CD4-positive, alpha-beta memory T cell (primary cell): ENCODE results near the gene ZNF280D. TPM values are rescaled to one million over a fixed set of nuclear protein-coding genes. Genes with fewer than 3 reads are reported as not detected.

Source experiments
- CTCF ChIA-PET: fragments of 350-600 bp; sonication (Branson Sonifier 250); formaldehyde crosslinking; loops from one replicate; lab custom pipeline; 2021; ENCODE audit warnings: inconsistent platforms; ENCODE audit not compliant: partially characterized antibody; lab: Charles Lee
- POLR2A ChIA-PET: fragments of 350-600 bp; sonication (Branson Sonifier 250); formaldehyde crosslinking; loops from one replicate; lab custom pipeline; 2021; ENCODE audit not compliant: partially characterized antibody; lab: Charles Lee
- DNase-seq, 5 donors: peaks; one replicate each; pipeline versions ENCODE4 v3.0.0 to v3.0.0-alpha.2; 2020 to 2022; ENCODE audit warnings: mixed read lengths in 1 of 5
- H3K27ac ChIP-seq: one replicate; pipeline ENCODE4 v1.7.0; 2013; ENCODE audit warnings: low read depth, low read length
- H3K27me3 ChIP-seq: 2 replicates; pipeline ENCODE4 v1.7.0; 2013; ENCODE audit warnings: mild to moderate bottlenecking, low read length, moderate library complexity; ENCODE audit not compliant: insufficient read depth
- H3K36me3 ChIP-seq: 2 replicates; pipeline ENCODE4 v1.7.0; 2013; ENCODE audit warnings: mild to moderate bottlenecking, low read length, moderate library complexity; ENCODE audit not compliant: insufficient read depth
- H3K4me1 ChIP-seq: 2 replicates; pipeline ENCODE4 v1.7.0; 2013; ENCODE audit warnings: mild to moderate bottlenecking, low read length, moderate library complexity; ENCODE audit not compliant: insufficient read depth
- H3K4me3 ChIP-seq, 2 donors: one replicate each; pipeline ENCODE4 v1.7.0; 2013; ENCODE audit warnings: low read length in 2 of 2, mild to moderate bottlenecking in 1 of 2
- H3K9me3 ChIP-seq, 2 donors: one replicate each; pipeline ENCODE4 v1.7.0; 2013; ENCODE audit warnings: low read length in 2 of 2, control low read depth in 1 of 2; ENCODE audit not compliant: control insufficient read depth in 1 of 2
- H3K27ac Mint-ChIP-seq, 7 donors: one replicate each; pipeline ENCODE4 v1.8.0; 2020 to 2021; ENCODE audit warnings: mixed read lengths in 7 of 7, mild to moderate bottlenecking in 6 of 7, inconsistent platforms in 3 of 7, moderate library complexity in 3 of 7
- H3K27me3 Mint-ChIP-seq, 2 donors: one replicate each; pipeline ENCODE4 v1.8.0; 2020 to 2021; ENCODE audit warnings: mixed read lengths in 2 of 2
- H3K36me3 Mint-ChIP-seq, 2 donors: one replicate each; pipeline ENCODE4 v1.8.0; 2020 to 2021; ENCODE audit warnings: mixed read lengths in 2 of 2, inconsistent platforms in 1 of 2, mild to moderate bottlenecking in 1 of 2
- H3K4me1 Mint-ChIP-seq, 4 donors: one replicate each; pipeline ENCODE4 v1.8.0; 2020 to 2021; ENCODE audit warnings: mixed read lengths in 4 of 4, mild to moderate bottlenecking in 1 of 4
- H3K4me3 Mint-ChIP-seq, 8 donors: one replicate each; pipeline ENCODE4 v1.8.0; 2020 to 2021; ENCODE audit warnings: mixed read lengths in 8 of 8, mild to moderate bottlenecking in 7 of 8, moderate library complexity in 6 of 8, inconsistent platforms in 3 of 8
- H3K9me3 Mint-ChIP-seq, 8 donors: one replicate each; pipeline ENCODE4 v1.8.0; 2020 to 2021; ENCODE audit warnings: mixed read lengths in 8 of 8, mild to moderate bottlenecking in 5 of 8, inconsistent platforms in 3 of 8, moderate library complexity in 1 of 8
- intact Hi-C: fragments of 100-400 bp; cut with micrococcal nuclease; formaldehyde crosslinking; loops from one replicate; pipeline ENCODE4 v1.15.1; 2023
- polyA plus RNA-seq, 2 donors: library from polyadenylated mRNA; unstranded; fragments of 300-500 nt; fragmentation: Illumina TruSeq; gene quantifications; one replicate each; pipeline ENCODE4 v1.2.3, GENCODE V29; 2021
- total RNA-seq, 2 experiments: library from RNA; stranded (reverse); gene quantifications; one replicate each; pipeline ENCODE4 v1.2.3, GENCODE V29; 2021

ZNF280D gene
- total and polyA plus RNA-seq, 4 experiments from 2014 or later, result 4.1 to 50.1 (median 26.2) TPM

DNA sequence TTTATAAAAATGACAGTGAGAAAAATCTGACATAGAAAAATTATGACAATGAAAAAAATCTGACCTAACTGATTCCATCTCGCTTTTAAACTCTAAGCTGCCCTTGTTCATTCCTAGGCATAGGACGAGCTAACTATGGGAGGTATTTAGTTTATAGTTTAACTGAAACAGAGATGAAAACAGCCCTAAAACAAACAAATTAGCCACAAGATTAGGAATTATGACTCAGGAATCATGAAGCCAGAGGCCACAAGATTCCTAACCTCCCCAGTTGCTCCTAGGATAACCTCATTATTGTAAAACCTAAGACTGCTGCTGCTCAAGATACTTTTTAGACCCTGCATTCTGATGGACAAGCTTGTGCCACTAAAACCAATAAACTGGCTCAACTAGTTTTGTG, 145.6 kb downstream of the ZNF280D start:
- H3K36me3 ChIP-seq, result no peaks in the 10 kb centered on the region
- ChIA-PET CTCF (no interaction called here), POLR2A (no interaction called here)
- peaks cover 4 to 5% of the 10 kb centered on the region in 2 donors for H3K36me3 Mint-ChIP-seq
- H3K27me3 ChIP-seq, result no peaks in the 10 kb centered on the region
- H3K4me1 ChIP-seq, result no peaks in the 10 kb centered on the region
- no peak overlapping the region for H3K27ac ChIP-seq
- no peak overlapping the region for H3K4me3 Mint-ChIP-seq
- no peak overlapping the region for H3K4me3 ChIP-seq
- H3K9me3 Mint-ChIP-seq, result peaks cover 10 to 45% (median 32%) of the 10 kb centered on the region in 8 donors
- peaks cover 3 to 13% of the 10 kb centered on the region in 2 donors for H3K27me3 Mint-ChIP-seq
- no peak for DNase-seq
- intact Hi-C loops, result no loop called here
- H3K9me3 ChIP-seq, result no peaks in the 10 kb centered on the region
- no peaks in the 10 kb centered on the region for H3K4me1 Mint-ChIP-seq
- no peak overlapping the region for H3K27ac Mint-ChIP-seq

DNA sequence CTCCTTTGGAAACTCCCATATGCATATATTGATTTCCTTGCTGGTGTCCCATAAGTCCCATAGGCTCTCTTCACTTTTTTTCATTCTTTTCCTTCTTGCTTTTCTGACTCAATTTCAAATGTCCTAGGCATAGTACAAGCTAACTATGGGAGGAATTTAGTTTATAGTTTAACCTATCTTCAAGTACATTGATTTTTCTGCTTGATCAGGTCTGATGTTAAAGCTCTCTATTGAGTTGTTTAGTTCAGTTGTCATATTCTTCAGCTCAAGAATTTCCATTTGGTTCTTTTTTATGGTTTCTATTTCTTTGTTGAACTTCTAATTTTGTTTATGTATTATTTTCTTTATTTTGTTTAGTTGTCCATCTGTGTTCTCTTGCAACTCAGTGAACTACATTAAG, 147.1 kb downstream of the ZNF280D start:
- intact Hi-C loops, result no loop called here
- Mint-ChIP-seq H3K27ac (peak overlapping the region in 1 of 7 donors; percentile 2), H3K9me3 (peaks cover 10 to 45% (median 32%) of the 10 kb centered on the region in 8 donors), H3K4me3 (peak overlapping the region in 1 of 8 donors; percentile 6), H3K27me3 (peaks cover 2 to 6% of the 10 kb centered on the region in 2 donors), H3K36me3 (peaks cover 4 to 5% of the 10 kb centered on the region in 2 donors), H3K4me1 (no peaks in the 10 kb centered on the region)
- H3K9me3 ChIP-seq, result no peaks in the 10 kb centered on the region
- no peak overlapping the region for H3K27ac ChIP-seq
- ChIA-PET POLR2A (no interaction called here), CTCF (interaction anchor here (0.6 kb wide), 1 partner anchor 53 kb away, joined by 3 read pairs; no protein-coding TSS in a partner anchor)
- H3K27me3 ChIP-seq, result no peaks in the 10 kb centered on the region
- no peaks in the 10 kb centered on the region for H3K36me3 ChIP-seq
- DNase-seq, result no peak
- no peaks in the 10 kb centered on the region for H3K4me1 ChIP-seq
- no peak overlapping the region for H3K4me3 ChIP-seq

DNA sequence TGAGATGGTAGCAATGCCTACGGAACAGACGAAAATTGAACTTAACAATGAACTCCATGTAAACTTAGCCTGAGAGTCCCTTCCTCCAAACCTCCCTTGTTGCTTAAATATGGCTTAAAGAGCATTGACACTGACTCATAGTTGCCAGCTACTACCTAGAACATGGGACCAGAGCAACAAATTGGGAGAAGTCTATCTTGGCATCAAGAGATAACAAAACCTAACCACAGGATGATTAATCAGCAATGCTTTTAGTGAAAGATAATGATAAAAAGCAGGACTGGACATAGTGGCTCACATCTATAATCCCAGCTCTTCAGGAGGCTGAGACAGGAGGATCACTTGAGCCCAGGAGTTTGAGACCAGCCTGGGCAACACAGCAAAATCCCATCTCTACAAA, 150.5 kb downstream of the ZNF280D start:
- no peaks in the 10 kb centered on the region for H3K9me3 ChIP-seq
- Mint-ChIP-seq H3K9me3 (peaks cover 3 to 38% (median 23%) of the 10 kb centered on the region in 8 donors), H3K4me3 (no peak overlapping the region), H3K27ac (no peak overlapping the region), H3K27me3 (peaks cover 0 to under 1% of the 10 kb centered on the region in 2 donors), H3K4me1 (no peaks in the 10 kb centered on the region), H3K36me3 (peaks cover 2 to 4% of the 10 kb centered on the region in 2 donors)
- no peaks in the 10 kb centered on the region for H3K27me3 ChIP-seq
- no peaks in the 10 kb centered on the region for H3K4me1 ChIP-seq
- POLR2A ChIA-PET, result no interaction called here
- no peak overlapping the region for H3K4me3 ChIP-seq
- CTCF ChIA-PET, result no interaction called here
- no peak overlapping the region for H3K27ac ChIP-seq
- no peaks in the 10 kb centered on the region for H3K36me3 ChIP-seq
- no peak for DNase-seq
- intact Hi-C loops, result no loop called here

Other genes starting within 250 kb of the ZNF280D start
- 10 to 100 TPM; 78.5 to 86.5 TPM for gene TCF12, start 185.1 kb upstream of the ZNF280D start, total RNA-seq
- gene TCF12, start 185.1 kb upstream of the ZNF280D start, polyA plus RNA-seq, result 10 to 100 TPM; 36.5 to 58.2 TPM